ENCODE results near the gene HERC6. TPM values are rescaled to one million over a fixed set of nuclear protein-coding genes. Genes with fewer than 3 reads are reported as not detected.

The HERC6 gene
- total and polyA plus RNA-seq, 2 experiments from 2014 or later = 3.4 to 7.3 TPM

- H3K27ac ChIP-seq (ENCODE audit: low read depth) = no peak overlapping the region
- H3K4me2 ChIP-seq = no peak overlapping the region
- 0 out of 2 replicates have a peak, but pooled peaks cover 3% of the 10 kb centered on the region for H3K9me2 ChIP-seq (ENCODE audit: insufficient read depth)
- H4K20me1 ChIP-seq (replicated peaks; ENCODE audit: insufficient read depth) = no peaks in the 10 kb centered on the region
- no peaks in the 10 kb centered on the region for H3K27me3 ChIP-seq (ENCODE audit: insufficient read depth)
- DNase-seq (ENCODE audit: low spot score) (no peak), ATAC-seq (no peak)
- TF ChIP-seq STAT1 (IDR thresholded peaks at IDR 0.05; ENCODE audit: unreplicated experiment) (no peak), ETS1 (IDR thresholded peaks at IDR 0.05) (no peak), ZNF114 (CRISPR knock-in tag; IDR thresholded peaks at IDR 0.05) (no peak), EZH2phosphoT487 (IDR thresholded peaks at IDR 0.05; ENCODE audit: unreplicated experiment) (no peak), POLR2AphosphoS5 (IDR thresholded peaks at IDR 0.05; ENCODE audit: low read depth) (no peak)
- Mint-ChIP-seq H3K27ac (no peak overlapping the region), H3K9me3 (no peaks in the 10 kb centered on the region), H3K4me3 (no peak overlapping the region), H3K27me3 (ENCODE audit: insufficient read depth, low read depth, poor library complexity) (peaks cover 2% of the 10 kb centered on the region), H3K36me3 (ENCODE audit: low read depth) (no peaks in the 10 kb centered on the region), H3K4me1 (peaks cover 10% of the 10 kb centered on the region; the same call in 2 of the 3 replicates)
- H3K4me3 ChIP-seq = no peak overlapping the region
- H2AFZ ChIP-seq = no peak overlapping the region
- H3K79me2 ChIP-seq (replicated peaks; ENCODE audit: insufficient read depth) = no peaks in the 10 kb centered on the region
- H3K36me3 ChIP-seq (ENCODE audit: insufficient read depth) = no peaks in the 10 kb centered on the region
- H3K4me1 ChIP-seq (ENCODE audit: insufficient read depth) = no peaks in the 10 kb centered on the region
- no peaks in the 10 kb centered on the region for H3F3A ChIP-seq (replicated peaks; ENCODE audit: low read depth)
Measured at GRCh38 chr4:88409206-88409605, 30.6 kb downstream of the HERC6 start.

- Mint-ChIP-seq H3K36me3 (ENCODE audit: low read depth) (no peaks in the 10 kb centered on the region), H3K9me3 (no peaks in the 10 kb centered on the region), H3K27ac (no peak overlapping the region), H3K4me3 (no peak overlapping the region), H3K27me3 (ENCODE audit: insufficient read depth, low read depth, poor library complexity) (peaks cover 3% of the 10 kb centered on the region), H3K4me1 (peaks cover 11% of the 10 kb centered on the region; the same call in 2 of the 3 replicates)
- Histone ChIP-seq H3K27me3 (ENCODE audit: insufficient read depth) (no peaks in the 10 kb centered on the region), H4K20me1 (replicated peaks; ENCODE audit: insufficient read depth) (no peaks in the 10 kb centered on the region), H3K36me3 (ENCODE audit: insufficient read depth) (no peaks in the 10 kb centered on the region), H3K27ac (ENCODE audit: low read depth) (no peak overlapping the region), H3F3A (replicated peaks; ENCODE audit: low read depth) (no peaks in the 10 kb centered on the region), H2AFZ (no peak overlapping the region), H3K4me2 (no peak overlapping the region), H3K4me1 (ENCODE audit: insufficient read depth) (no peaks in the 10 kb centered on the region), H3K4me3 (no peak overlapping the region), H3K9me2 (ENCODE audit: insufficient read depth) (0 out of 2 replicates have a peak, but pooled peaks cover 3% of the 10 kb centered on the region), H3K79me2 (replicated peaks; ENCODE audit: insufficient read depth) (no peaks in the 10 kb centered on the region)
- TF ChIP-seq REST (IDR thresholded peaks at IDR 0.05; ENCODE audit: unreplicated experiment) (no peak), ZNF331 (CRISPR knock-in tag; IDR thresholded peaks at IDR 0.05; ENCODE audit: low read depth) (no peak), CREB1 (CRISPR knock-in tag; IDR thresholded peaks at IDR 0.05; ENCODE audit: low read depth) (no peak)
- DNase-seq (ENCODE audit: low spot score) = no peak
- no peak for ATAC-seq
Measured at GRCh38 chr4:88409789-88410188, 31.1 kb downstream of the HERC6 start.
